Measurements from ENCODE around the gene LIPC. TPM values are rescaled to one million over a fixed set of nuclear protein-coding genes. Genes with fewer than 3 reads are reported as not detected.

The LIPC gene
- total RNA-seq, 1 donor from 2014 or later, result 0.62 TPM

- Mint-ChIP-seq H3K4me1 (ENCODE audit: low read depth) (peaks cover 23% of the 10 kb centered on the region), H3K36me3 (ENCODE audit: low read depth) (peaks cover 11% of the 10 kb centered on the region), H3K9me3 (peaks cover 16% of the 10 kb centered on the region), H3K4me3 (no peak overlapping the region), H3K27ac (peak overlapping the region; percentile 66), H3K27me3 (ENCODE audit: insufficient read depth) (peaks cover 4% of the 10 kb centered on the region)
- DNase-seq (ENCODE audit: low spot score), result no peak
- intact Hi-C loops (cut with micrococcal nuclease), result no loop called here
Measured at GRCh38 chr15:58584789-58585461, 153.1 kb downstream of the LIPC start.

GRCh38 chr15:58585693-58586443, 154.1 kb downstream of the LIPC start:
- no peak overlapping the region for H3K4me3 Mint-ChIP-seq
- intact Hi-C loops (cut with micrococcal nuclease), result no loop called here
- DNase-seq (ENCODE audit: low spot score), result no peak
- peaks cover 4% of the 10 kb centered on the region for H3K27me3 Mint-ChIP-seq (ENCODE audit: insufficient read depth)
- H3K4me1 Mint-ChIP-seq (ENCODE audit: low read depth), result peaks cover 24% of the 10 kb centered on the region
- H3K27ac Mint-ChIP-seq, result peak overlapping the region; percentile 66
- H3K36me3 Mint-ChIP-seq (ENCODE audit: low read depth), result peaks cover 17% of the 10 kb centered on the region
- H3K9me3 Mint-ChIP-seq, result peaks cover 16% of the 10 kb centered on the region

DNA sequence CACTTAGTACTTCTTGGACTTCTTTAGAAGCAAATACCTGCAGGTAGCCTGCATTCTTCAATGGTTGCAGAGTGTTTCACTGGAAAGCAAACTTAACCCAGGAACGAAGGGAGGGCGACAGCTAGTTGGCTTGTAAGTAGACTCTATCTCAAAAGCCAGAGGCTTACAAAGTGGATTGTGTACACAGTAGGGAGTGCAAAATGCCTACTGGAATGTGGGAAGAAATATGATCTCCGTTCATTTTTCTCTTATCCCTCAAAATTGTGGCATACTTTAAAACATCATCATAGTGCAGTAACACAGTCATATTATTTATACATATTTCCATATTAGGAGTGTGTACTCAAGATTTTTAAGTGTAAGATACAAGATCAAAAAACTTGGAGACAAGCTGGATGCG, 155.7 kb downstream of the LIPC start:
- Mint-ChIP-seq H3K36me3 (ENCODE audit: low read depth) (peaks cover 25% of the 10 kb centered on the region), H3K27me3 (ENCODE audit: insufficient read depth) (no peaks in the 10 kb centered on the region), H3K4me3 (no peak overlapping the region), H3K4me1 (ENCODE audit: low read depth) (peaks cover 27% of the 10 kb centered on the region), H3K27ac (no peak overlapping the region), H3K9me3 (peaks cover 16% of the 10 kb centered on the region)
- intact Hi-C loops (cut with micrococcal nuclease), result no loop called here
- no peak for DNase-seq (ENCODE audit: low spot score)

GRCh38 chr15:58588096-58588495, 156.3 kb downstream of the LIPC start:
- Mint-ChIP-seq H3K36me3 (ENCODE audit: low read depth) (peaks cover 26% of the 10 kb centered on the region), H3K4me1 (ENCODE audit: low read depth) (peaks cover 27% of the 10 kb centered on the region), H3K4me3 (no peak overlapping the region), H3K27ac (no peak overlapping the region), H3K27me3 (ENCODE audit: insufficient read depth) (no peaks in the 10 kb centered on the region), H3K9me3 (peaks cover 13% of the 10 kb centered on the region)
- no peak for DNase-seq (ENCODE audit: low spot score)
- intact Hi-C loops (cut with micrococcal nuclease), result no loop called here

DNA sequence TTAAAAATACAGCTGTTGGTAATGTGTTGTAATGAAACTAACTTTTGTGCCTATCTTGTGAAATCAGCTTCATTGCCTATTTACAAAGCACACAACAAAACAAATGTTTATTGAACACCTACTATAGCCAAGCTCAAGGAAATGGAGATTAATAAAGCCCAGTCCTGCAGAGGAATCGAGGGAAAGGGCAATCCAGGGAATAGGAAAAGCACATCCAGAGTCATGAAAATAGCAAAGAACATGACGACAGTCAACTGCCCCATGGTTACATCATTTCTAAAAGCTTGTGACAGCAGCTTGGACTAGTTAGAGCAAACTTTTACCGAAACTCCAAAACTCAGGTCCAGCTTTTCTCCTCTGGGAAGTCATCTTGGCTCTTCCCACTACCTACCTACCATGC, 157.3 kb downstream of the LIPC start:
- H3K36me3 Mint-ChIP-seq (ENCODE audit: low read depth), result peaks cover 29% of the 10 kb centered on the region
- H3K4me3 Mint-ChIP-seq, result no peak overlapping the region
- DNase-seq (ENCODE audit: low spot score), result no peak
- H3K27ac Mint-ChIP-seq, result no peak overlapping the region
- H3K4me1 Mint-ChIP-seq (ENCODE audit: low read depth), result peaks cover 35% of the 10 kb centered on the region
- intact Hi-C loops (cut with micrococcal nuclease), result no loop called here
- no peaks in the 10 kb centered on the region for H3K27me3 Mint-ChIP-seq (ENCODE audit: insufficient read depth)
- H3K9me3 Mint-ChIP-seq, result peaks cover 5% of the 10 kb centered on the region

DNA sequence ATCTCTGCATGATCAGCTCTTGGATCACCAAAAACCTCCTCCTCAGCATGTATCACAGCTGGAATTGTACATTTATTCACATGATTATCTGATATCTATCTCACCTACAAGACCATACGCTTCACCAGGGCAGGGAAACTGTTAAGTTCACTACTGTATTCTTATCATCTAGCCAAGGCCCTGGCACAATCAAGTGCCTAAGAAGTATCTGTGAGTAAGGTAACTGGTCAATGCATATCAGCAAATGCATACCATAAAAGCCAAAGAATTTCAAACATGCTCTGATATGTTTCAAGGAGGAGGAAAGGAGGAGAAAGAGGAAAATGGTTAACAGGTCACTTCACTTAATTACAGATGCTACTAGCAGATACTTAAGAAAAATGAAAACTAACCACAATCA, 158.4 kb downstream of the LIPC start:
- H3K36me3 Mint-ChIP-seq (ENCODE audit: low read depth), result peaks cover 27% of the 10 kb centered on the region
- intact Hi-C loops (cut with micrococcal nuclease), result loop anchor here (5.0 kb wide), 1 partner anchor 43 kb away; no protein-coding TSS in a partner anchor
- H3K4me1 Mint-ChIP-seq (ENCODE audit: low read depth), result peaks cover 35% of the 10 kb centered on the region
- no peak overlapping the region for H3K4me3 Mint-ChIP-seq
- no peaks in the 10 kb centered on the region for H3K9me3 Mint-ChIP-seq
- H3K27ac Mint-ChIP-seq, result no peak overlapping the region
- DNase-seq (ENCODE audit: low spot score), result no peak
- no peaks in the 10 kb centered on the region for H3K27me3 Mint-ChIP-seq (ENCODE audit: insufficient read depth)

- Mint-ChIP-seq H3K4me1 (ENCODE audit: low read depth) (peaks cover 35% of the 10 kb centered on the region), H3K27me3 (ENCODE audit: insufficient read depth) (no peaks in the 10 kb centered on the region), H3K27ac (no peak overlapping the region), H3K9me3 (no peaks in the 10 kb centered on the region), H3K36me3 (ENCODE audit: low read depth) (peaks cover 29% of the 10 kb centered on the region), H3K4me3 (no peak overlapping the region)
- intact Hi-C loops (cut with micrococcal nuclease), result loop anchor here (5.0 kb wide), 1 partner anchor 44 kb away; no protein-coding TSS in a partner anchor
- no peak for DNase-seq (ENCODE audit: low spot score)
Measured at GRCh38 chr15:58590926-58591325, 159.1 kb downstream of the LIPC start.

DNA sequence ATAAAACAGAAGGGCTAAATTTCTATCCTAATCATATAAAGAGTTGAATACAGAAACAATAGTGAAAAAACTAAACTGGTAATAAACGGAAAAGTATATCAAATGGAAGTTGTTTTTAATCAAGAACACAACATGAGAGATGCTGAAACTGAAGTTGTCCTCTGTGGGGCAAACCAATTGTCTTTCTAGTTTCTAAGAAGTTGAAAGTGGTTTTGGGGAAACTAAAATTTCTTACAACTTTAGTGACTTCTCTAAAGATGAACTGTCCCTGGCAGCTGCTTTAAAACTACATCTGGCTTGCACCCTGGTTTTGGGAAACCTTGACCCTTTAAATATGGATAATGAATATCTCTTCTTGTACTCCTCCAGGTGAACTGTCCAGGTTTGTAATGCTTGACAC, 162.1 kb downstream of the LIPC start:
- H3K4me3 Mint-ChIP-seq, result peak overlapping the region; percentile 15
- H3K36me3 Mint-ChIP-seq (ENCODE audit: low read depth), result peaks cover 41% of the 10 kb centered on the region
- H3K27ac Mint-ChIP-seq, result peak overlapping the region; percentile 68
- DNase-seq (ENCODE audit: low spot score), result no peak
- H3K9me3 Mint-ChIP-seq, result no peaks in the 10 kb centered on the region
- peaks cover 42% of the 10 kb centered on the region for H3K4me1 Mint-ChIP-seq (ENCODE audit: low read depth)
- H3K27me3 Mint-ChIP-seq (ENCODE audit: insufficient read depth), result no peaks in the 10 kb centered on the region
- intact Hi-C loops (cut with micrococcal nuclease), result loop anchor here (5.0 kb wide), 1 partner anchor 47 kb away; no protein-coding TSS in a partner anchor

GRCh38 chr15:58594898-58595297, 163.1 kb downstream of the LIPC start:
- peaks cover 3% of the 10 kb centered on the region for H3K9me3 Mint-ChIP-seq
- intact Hi-C loops (cut with micrococcal nuclease), result loop anchor here (5.0 kb wide), 1 partner anchor 48 kb away; no protein-coding TSS in a partner anchor
- peak overlapping the region; percentile 56 for H3K27ac Mint-ChIP-seq
- H3K36me3 Mint-ChIP-seq (ENCODE audit: low read depth), result peaks cover 45% of the 10 kb centered on the region
- no peak for DNase-seq (ENCODE audit: low spot score)
- no peaks in the 10 kb centered on the region for H3K27me3 Mint-ChIP-seq (ENCODE audit: insufficient read depth)
- H3K4me3 Mint-ChIP-seq, result no peak overlapping the region
- peaks cover 43% of the 10 kb centered on the region for H3K4me1 Mint-ChIP-seq (ENCODE audit: low read depth)

DNA sequence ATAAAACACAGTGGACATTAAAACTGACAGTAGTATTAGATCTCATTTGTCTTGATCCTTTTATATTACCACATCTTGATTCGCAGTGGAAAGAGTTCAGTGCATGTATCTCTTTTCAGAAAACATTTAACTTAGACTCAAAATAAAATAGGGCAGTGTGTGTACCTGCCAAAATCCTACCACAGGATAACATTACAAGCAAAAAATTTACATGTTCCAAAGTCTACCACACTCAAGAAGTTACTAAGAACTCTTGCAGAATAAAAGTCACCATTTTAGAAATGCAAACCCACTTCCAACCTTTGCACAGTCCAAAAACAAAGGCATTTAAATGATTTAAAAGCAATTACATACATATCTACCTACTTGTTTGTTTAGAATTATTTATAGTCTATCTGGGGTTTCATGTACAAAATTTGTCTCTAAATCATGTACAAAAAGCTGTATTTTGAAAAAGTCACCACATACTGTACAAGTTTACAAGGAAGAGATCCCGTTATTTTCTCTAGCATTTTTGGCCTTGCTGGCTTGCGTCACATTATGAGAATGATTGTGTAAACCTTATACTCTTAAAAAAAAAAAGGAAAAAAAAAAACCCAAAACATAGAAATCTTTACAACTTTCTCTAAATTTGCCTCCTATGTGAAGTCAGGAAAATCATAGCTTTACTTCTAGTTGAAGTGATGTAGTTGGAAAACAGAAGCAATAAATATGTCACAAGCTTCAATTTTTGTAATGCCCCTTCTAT, 163.9 kb downstream of the LIPC start:
- H3K4me3 Mint-ChIP-seq, result no peak overlapping the region
- no peak overlapping the region for H3K27ac Mint-ChIP-seq
- intact Hi-C loops (cut with micrococcal nuclease), result no loop called here
- DNase-seq (ENCODE audit: low spot score), result no peak
- H3K36me3 Mint-ChIP-seq (ENCODE audit: low read depth), result peaks cover 45% of the 10 kb centered on the region
- H3K9me3 Mint-ChIP-seq, result peaks cover 3% of the 10 kb centered on the region
- H3K27me3 Mint-ChIP-seq (ENCODE audit: insufficient read depth), result no peaks in the 10 kb centered on the region
- peaks cover 43% of the 10 kb centered on the region for H3K4me1 Mint-ChIP-seq (ENCODE audit: low read depth)

DNA sequence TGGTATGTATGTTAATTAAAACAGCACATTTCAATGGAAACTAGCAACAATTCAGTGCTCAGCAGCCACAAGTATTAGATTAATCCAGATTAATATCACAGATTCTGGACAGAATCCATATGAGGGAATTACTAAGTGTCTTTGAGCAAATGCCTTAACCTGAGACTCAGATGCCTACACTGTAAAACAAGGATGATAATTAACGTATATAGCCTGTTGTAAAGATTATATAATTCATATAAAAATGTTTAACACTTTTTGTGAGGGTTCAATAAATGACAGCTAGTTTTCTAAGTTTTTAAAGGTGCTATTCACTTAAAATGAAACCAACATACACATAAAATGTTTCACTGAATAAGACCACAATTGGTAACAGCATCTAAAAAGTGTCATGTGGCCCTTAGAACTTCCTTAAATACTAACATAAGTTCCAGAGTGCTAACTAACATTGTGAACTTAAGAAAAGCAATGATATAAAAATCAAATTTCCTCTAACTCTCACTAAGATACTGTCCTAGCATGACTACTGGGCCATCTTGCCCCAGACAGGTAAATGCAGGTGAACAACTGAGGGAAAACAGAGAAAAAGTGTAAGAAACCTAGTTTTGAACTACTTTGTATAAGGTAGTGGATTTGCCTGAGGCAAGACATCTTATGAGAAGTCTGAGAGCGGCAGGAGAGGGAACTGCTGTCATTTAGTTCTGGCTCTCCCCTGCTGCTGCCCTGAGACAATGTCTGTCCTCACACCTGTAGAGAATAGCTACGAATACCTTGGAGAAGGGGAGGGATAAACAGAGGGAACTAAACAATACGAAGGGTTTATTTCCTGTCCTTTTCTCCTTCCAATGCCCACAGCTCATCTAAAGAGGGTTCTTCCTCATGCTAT, 166.4 kb downstream of the LIPC start:
- intact Hi-C loops (cut with micrococcal nuclease), result no loop called here
- Mint-ChIP-seq H3K4me3 (no peak overlapping the region), H3K27ac (no peak overlapping the region), H3K4me1 (ENCODE audit: low read depth) (peaks cover 39% of the 10 kb centered on the region), H3K36me3 (ENCODE audit: low read depth) (peaks cover 42% of the 10 kb centered on the region), H3K27me3 (ENCODE audit: insufficient read depth) (no peaks in the 10 kb centered on the region), H3K9me3 (peaks cover 3% of the 10 kb centered on the region)
- no peak for DNase-seq (ENCODE audit: low spot score)

GRCh38 chr15:58598829-58599210, 167.0 kb downstream of the LIPC start:
- peaks cover 3% of the 10 kb centered on the region for H3K9me3 Mint-ChIP-seq
- H3K4me1 Mint-ChIP-seq (ENCODE audit: low read depth), result peaks cover 39% of the 10 kb centered on the region
- H3K27me3 Mint-ChIP-seq (ENCODE audit: insufficient read depth), result no peaks in the 10 kb centered on the region
- no peak overlapping the region for H3K27ac Mint-ChIP-seq
- H3K4me3 Mint-ChIP-seq, result no peak overlapping the region
- intact Hi-C loops (cut with micrococcal nuclease), result no loop called here
- no peak for DNase-seq (ENCODE audit: low spot score)
- peaks cover 40% of the 10 kb centered on the region for H3K36me3 Mint-ChIP-seq (ENCODE audit: low read depth)
